HepG2 (cell line): ENCODE measurements around the gene ALG14.
A peak's percentile ranks its signal among the peaks of the same experiment; 100 is the strongest.

Experiments used
- CBX5 ChIP-seq: sonication (generic); formaldehyde crosslinking; IDR thresholded peaks from 2 replicates; pipeline ENCODE4 v1.4.0; 2020; ENCODE audit warnings: missing genetic modification reagents, borderline replicate concordance
- CTCF ChIP-seq: sonication (generic); formaldehyde crosslinking; IDR thresholded peaks from 2 replicates; pipeline ENCODE4 v1.5.0; 2020; ENCODE audit warnings: mild to moderate bottlenecking, missing genetic modification reagents, moderate library complexity
- MAX ChIP-seq: IDR thresholded peaks from 2 replicates; pipeline ENCODE4 v1.6.1; 2012; ENCODE audit warnings: inconsistent platforms
- MYNN ChIP-seq: sonication (generic); formaldehyde crosslinking; IDR thresholded peaks from 2 replicates; pipeline ENCODE4 v1.4.0; 2020; ENCODE audit warnings: mild to moderate bottlenecking, low read depth, missing genetic modification reagents
- NFIC ChIP-seq: IDR thresholded peaks from 2 replicates; pipeline ENCODE4 v1.6.1; 2012; ENCODE audit warnings: mild to moderate bottlenecking, low read length, inconsistent platforms
- NR2C2 ChIP-seq: sonication (generic); formaldehyde crosslinking; IDR thresholded peaks from 2 replicates; pipeline ENCODE4 v1.4.0; 2020; ENCODE audit warnings: missing genetic modification reagents, mild to moderate bottlenecking, moderate library complexity, borderline replicate concordance
- TP53 ChIP-seq: sonication (generic); formaldehyde crosslinking; conservative IDR thresholded peaks from 2 replicates; pipeline ENCODE4 v1.4.0; 2020; ENCODE audit warnings: missing genetic modification reagents
- ZFP36L1 ChIP-seq: sonication (generic); formaldehyde crosslinking; IDR thresholded peaks from 2 replicates; pipeline ENCODE4 v1.8.0; 2022; ENCODE audit warnings: mild to moderate bottlenecking, missing genetic modification reagents, moderate library complexity
- ZNF281 ChIP-seq: sonication (generic); formaldehyde crosslinking; IDR thresholded peaks from 2 replicates; pipeline ENCODE4 v1.4.0; 2020; ENCODE audit warnings: missing genetic modification reagents, borderline replicate concordance
- ZNF3 ChIP-seq: IDR thresholded peaks from 2 replicates; pipeline ENCODE4 v1.7.0; 2017; ENCODE audit warnings: inconsistent platforms
- ZNF816 ChIP-seq: sonication (generic); formaldehyde crosslinking; IDR thresholded peaks from 2 replicates; pipeline ENCODE4 v1.8.0; 2022; ENCODE audit warnings: missing genetic modification reagents, mild to moderate bottlenecking, borderline replicate concordance
- TF ChIP-seq, protein P1 (sequence below), 2 experiments: sonication (generic) in 1 of 2; formaldehyde crosslinking in 1 of 2; IDR thresholded peaks; 2 replicates each; pipeline versions ENCODE4 v1.5.1 to v1.6.1; 2011 to 2020; ENCODE audit warnings: borderline replicate concordance in 1 of 2, low read depth in 1 of 2, low read length in 1 of 2, mild to moderate bottlenecking in 1 of 2, missing genetic modification reagents in 1 of 2, moderate library complexity in 1 of 2
- TF ChIP-seq, protein P2 (sequence below): sonication (generic); formaldehyde crosslinking; IDR thresholded peaks from 2 replicates; pipeline ENCODE4 v1.5.0; 2020; ENCODE audit warnings: mild to moderate bottlenecking, missing genetic modification reagents, borderline replicate concordance

- TF ChIP-seq CTCF (CRISPR knock-in tag) (no peak), NR2C2 (CRISPR knock-in tag) (no peak), MYNN (CRISPR knock-in tag) (no peak), ZNF3 (no peak), CBX5 (CRISPR knock-in tag) (no peak), ZFP36L1 (no peak), ZNF816 (CRISPR knock-in tag) (peak; percentile 57; the same call in 1 of the 2 replicates), ZNF281 (no peak), NFIC (no peak), TP53 (no peak), MAX (peak; percentile 57)
- TF ChIP-seq, protein P1, sequence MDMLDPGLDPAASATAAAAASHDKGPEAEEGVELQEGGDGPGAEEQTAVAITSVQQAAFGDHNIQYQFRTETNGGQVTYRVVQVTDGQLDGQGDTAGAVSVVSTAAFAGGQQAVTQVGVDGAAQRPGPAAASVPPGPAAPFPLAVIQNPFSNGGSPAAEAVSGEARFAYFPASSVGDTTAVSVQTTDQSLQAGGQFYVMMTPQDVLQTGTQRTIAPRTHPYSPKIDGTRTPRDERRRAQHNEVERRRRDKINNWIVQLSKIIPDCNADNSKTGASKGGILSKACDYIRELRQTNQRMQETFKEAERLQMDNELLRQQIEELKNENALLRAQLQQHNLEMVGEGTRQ (IDR thresholded peaks at IDR 0.05; ENCODE audit: low read depth, low read length) = no peak
- TF ChIP-seq, protein P1 (CRISPR knock-in tag; IDR thresholded peaks at IDR 0.05; ENCODE audit: borderline replicate concordance) = no peak
- TF ChIP-seq, protein P2, sequence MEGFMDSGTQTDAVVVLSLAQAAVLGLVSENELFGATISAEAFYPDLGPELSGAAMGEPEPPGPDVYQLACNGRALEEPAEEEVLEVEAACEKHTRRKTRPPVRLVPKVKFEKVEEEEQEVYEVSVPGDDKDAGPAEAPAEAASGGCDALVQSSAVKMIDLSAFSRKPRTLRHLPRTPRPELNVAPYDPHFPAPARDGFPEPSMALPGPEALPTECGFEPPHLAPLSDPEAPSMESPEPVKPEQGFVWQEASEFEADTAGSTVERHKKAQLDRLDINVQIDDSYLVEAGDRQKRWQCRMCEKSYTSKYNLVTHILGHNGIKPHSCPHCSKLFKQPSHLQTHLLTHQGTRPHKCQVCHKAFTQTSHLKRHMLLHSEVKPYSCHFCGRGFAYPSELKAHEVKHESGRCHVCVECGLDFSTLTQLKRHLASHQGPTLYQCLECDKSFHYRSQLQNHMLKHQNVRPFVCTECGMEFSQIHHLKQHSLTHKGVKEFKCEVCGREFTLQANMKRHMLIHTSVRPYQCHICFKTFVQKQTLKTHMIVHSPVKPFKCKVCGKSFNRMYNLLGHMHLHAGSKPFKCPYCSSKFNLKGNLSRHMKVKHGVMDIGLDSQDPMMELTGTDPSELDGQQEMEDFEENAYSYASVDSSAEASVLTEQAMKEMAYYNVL = no peak
Measured at GRCh38 chr1:94929351-94930217, 143.2 kb downstream of the ALG14 start.
